ENCODE results near the gene OSM. TPM values are rescaled to one million over a fixed set of nuclear protein-coding genes. Genes with fewer than 3 reads are reported as not detected.

OSM gene
- polyA plus RNA-seq, 1 of the 3 experiments (the other 2 are of a cell fraction), result not detected

GRCh38 chr22:30286813-30287647 is 20.4 kb upstream of the OSM start:
- peaks cover 17% of the 10 kb centered on the region for H3F3A ChIP-seq (replicated peaks; ENCODE audit: insufficient read depth)
- peak overlapping the region in 1 of 2 experiments; percentile 27; a peak in 1 of 4 replicates for H3K4me3 ChIP-seq (ENCODE audit: low read depth in 2 of 2, low read length in 1 of 2)
- H3K4me1 ChIP-seq (ENCODE audit: control insufficient read depth in 1 of 2, insufficient read depth in 2 of 2, low read depth in 1 of 2, low read length in 1 of 2), result peaks cover 16 to 30% of the 10 kb centered on the region in 2 experiments; a peak in 2 of 4 replicates
- peaks cover 0 to 6% of the 10 kb centered on the region in 2 experiments for H3K36me3 ChIP-seq (replicated peaks in 1 of 2; ENCODE audit: control insufficient read depth in 1 of 2, insufficient read depth in 2 of 2, low read length in 1 of 2)
- ChIA-PET POLR2A (no interaction called here), CTCF (interaction anchor here (0.5 to 12.9 kb wide), 61 partner anchors 9 to 683 kb away, joined by 3 to 228 read pairs (median 5); partner anchors contain the start of genes MTFP1, NF2, RNF215 and SEC14L2)
- H3K27me3 ChIP-seq (ENCODE audit: insufficient read depth), result no peaks in the 10 kb centered on the region
- no peaks in the 10 kb centered on the region for H3K9me3 ChIP-seq
- no peak overlapping the region for H3K4me2 ChIP-seq
- no peak overlapping the region for H3K9ac ChIP-seq
- peaks cover 4% of the 10 kb centered on the region; the same call in 1 of the 2 replicates for H4K20me1 ChIP-seq (ENCODE audit: insufficient read depth)
- DNase-seq, result peak; percentile 85
- H3K27ac ChIP-seq (ENCODE audit: low read depth in 2 of 2, low read length in 1 of 2), result no peak overlapping the region
- WGBS (ENCODE audit: low lambda C conversion rate), result 35% methylated on average over 5 of the region's 31 CpGs
- no peaks in the 10 kb centered on the region for H3K9me2 ChIP-seq
- no peak overlapping the region for H2AFZ ChIP-seq (ENCODE audit: low read depth)
- no peaks in the 10 kb centered on the region for H3K79me2 ChIP-seq (ENCODE audit: insufficient read depth)
- TF ChIP-seq, protein P1, sequence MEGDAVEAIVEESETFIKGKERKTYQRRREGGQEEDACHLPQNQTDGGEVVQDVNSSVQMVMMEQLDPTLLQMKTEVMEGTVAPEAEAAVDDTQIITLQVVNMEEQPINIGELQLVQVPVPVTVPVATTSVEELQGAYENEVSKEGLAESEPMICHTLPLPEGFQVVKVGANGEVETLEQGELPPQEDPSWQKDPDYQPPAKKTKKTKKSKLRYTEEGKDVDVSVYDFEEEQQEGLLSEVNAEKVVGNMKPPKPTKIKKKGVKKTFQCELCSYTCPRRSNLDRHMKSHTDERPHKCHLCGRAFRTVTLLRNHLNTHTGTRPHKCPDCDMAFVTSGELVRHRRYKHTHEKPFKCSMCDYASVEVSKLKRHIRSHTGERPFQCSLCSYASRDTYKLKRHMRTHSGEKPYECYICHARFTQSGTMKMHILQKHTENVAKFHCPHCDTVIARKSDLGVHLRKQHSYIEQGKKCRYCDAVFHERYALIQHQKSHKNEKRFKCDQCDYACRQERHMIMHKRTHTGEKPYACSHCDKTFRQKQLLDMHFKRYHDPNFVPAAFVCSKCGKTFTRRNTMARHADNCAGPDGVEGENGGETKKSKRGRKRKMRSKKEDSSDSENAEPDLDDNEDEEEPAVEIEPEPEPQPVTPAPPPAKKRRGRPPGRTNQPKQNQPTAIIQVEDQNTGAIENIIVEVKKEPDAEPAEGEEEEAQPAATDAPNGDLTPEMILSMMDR (IDR thresholded peaks at IDR 0.05), result peak; percentile 92
- no peak for TF ChIP-seq NRF1 (IDR thresholded peaks at IDR 0.05; ENCODE audit: low read depth, low read length)
- TF ChIP-seq RAD21 (IDR thresholded peaks at IDR 0.05; ENCODE audit: low read length), result peak; percentile 76
- TF ChIP-seq RFX5 (IDR thresholded peaks at IDR 0.05; ENCODE audit: low read length), result no peak
- TF ChIP-seq SMC3 (IDR thresholded peaks at IDR 0.05; ENCODE audit: low read depth, low read length), result peak; percentile 80

DNA sequence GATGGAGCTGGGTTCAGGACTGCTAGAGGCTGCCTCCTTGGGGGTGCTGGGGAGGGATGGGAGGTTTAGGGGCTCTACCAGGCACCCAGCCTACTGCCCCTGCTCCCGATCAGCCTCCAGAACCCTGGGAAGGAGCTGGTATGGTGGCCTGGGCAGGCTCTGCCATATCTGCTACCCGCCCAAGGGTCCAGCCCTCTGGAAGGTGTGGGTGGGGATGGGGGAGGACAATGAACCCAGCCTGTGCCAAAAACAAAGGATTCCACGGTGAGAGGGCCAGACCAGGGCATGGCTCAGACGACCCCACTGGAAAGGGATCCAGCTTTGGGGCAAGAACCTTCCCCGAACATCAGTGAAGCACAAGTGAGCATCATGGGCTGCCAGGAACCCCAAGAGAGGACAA is 19.7 kb upstream of the OSM start:
- no peaks in the 10 kb centered on the region for H3K9me3 ChIP-seq
- H4K20me1 ChIP-seq (ENCODE audit: insufficient read depth), result peaks cover 4% of the 10 kb centered on the region; the same call in 1 of the 2 replicates
- no peaks in the 10 kb centered on the region for H3K9me2 ChIP-seq
- peaks cover 0 to 2% of the 10 kb centered on the region in 2 experiments for H3K36me3 ChIP-seq (replicated peaks in 1 of 2; ENCODE audit: control insufficient read depth in 1 of 2, insufficient read depth in 2 of 2, low read length in 1 of 2)
- CTCF ChIA-PET, result interaction anchor here (0.6 to 12.9 kb wide), 23 partner anchors 9 to 682 kb away, joined by 3 to 228 read pairs (median 4); partner anchors contain the start of genes MTFP1, NF2, RNF215 and SEC14L2
- peaks cover 16 to 28% of the 10 kb centered on the region in 2 experiments; a peak in 2 of 4 replicates for H3K4me1 ChIP-seq (ENCODE audit: control insufficient read depth in 1 of 2, insufficient read depth in 2 of 2, low read depth in 1 of 2, low read length in 1 of 2)
- no peaks in the 10 kb centered on the region for H3K27me3 ChIP-seq (ENCODE audit: insufficient read depth)
- H3K4me3 ChIP-seq (ENCODE audit: low read depth in 2 of 2, low read length in 1 of 2), result no peak overlapping the region; a peak in 1 of 4 replicates
- H3K4me2 ChIP-seq, result no peak overlapping the region
- 87% methylated on average over 5 of the region's 5 CpGs for WGBS (ENCODE audit: low lambda C conversion rate)
- H3F3A ChIP-seq (replicated peaks; ENCODE audit: insufficient read depth), result peaks cover 17% of the 10 kb centered on the region
- no peak overlapping the region for H3K9ac ChIP-seq
- H2AFZ ChIP-seq (ENCODE audit: low read depth), result no peak overlapping the region
- no peak overlapping the region for H3K27ac ChIP-seq (ENCODE audit: low read depth in 2 of 2, low read length in 1 of 2)
- no peaks in the 10 kb centered on the region for H3K79me2 ChIP-seq (ENCODE audit: insufficient read depth)
- no peak for DNase-seq
- POLR2A ChIA-PET, result no interaction called here
- TF ChIP-seq RFX5 (IDR thresholded peaks at IDR 0.05; ENCODE audit: low read length) (no peak), RAD21 (IDR thresholded peaks at IDR 0.05; ENCODE audit: low read length) (no peak), FOXJ3 (CRISPR knock-in tag; IDR thresholded peaks at IDR 0.05) (no peak), TAF1 (IDR thresholded peaks at IDR 0.05; ENCODE audit: borderline replicate concordance, low read depth, low read length) (no peak), YY1 (IDR thresholded peaks at IDR 0.05; ENCODE audit: low read depth) (no peak), NFIC (IDR thresholded peaks at IDR 0.05; ENCODE audit: borderline replicate concordance) (no peak), RCOR1 (IDR thresholded peaks at IDR 0.05; ENCODE audit: low read length) (no peak), NRF1 (IDR thresholded peaks at IDR 0.05; ENCODE audit: low read depth, low read length) (no peak), EP300 (IDR thresholded peaks at IDR 0.05; ENCODE audit: borderline replicate concordance in 1 of 2, low read depth in 1 of 2, low read length in 1 of 2) (no peak)
- TF ChIP-seq, protein P2, sequence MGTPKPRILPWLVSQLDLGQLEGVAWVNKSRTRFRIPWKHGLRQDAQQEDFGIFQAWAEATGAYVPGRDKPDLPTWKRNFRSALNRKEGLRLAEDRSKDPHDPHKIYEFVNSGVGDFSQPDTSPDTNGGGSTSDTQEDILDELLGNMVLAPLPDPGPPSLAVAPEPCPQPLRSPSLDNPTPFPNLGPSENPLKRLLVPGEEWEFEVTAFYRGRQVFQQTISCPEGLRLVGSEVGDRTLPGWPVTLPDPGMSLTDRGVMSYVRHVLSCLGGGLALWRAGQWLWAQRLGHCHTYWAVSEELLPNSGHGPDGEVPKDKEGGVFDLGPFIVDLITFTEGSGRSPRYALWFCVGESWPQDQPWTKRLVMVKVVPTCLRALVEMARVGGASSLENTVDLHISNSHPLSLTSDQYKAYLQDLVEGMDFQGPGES (IDR thresholded peaks at IDR 0.05; ENCODE audit: low read depth, low read length), result no peak
- TF ChIP-seq, protein P1 (IDR thresholded peaks at IDR 0.05), result no peak
- TF ChIP-seq, protein P3, sequence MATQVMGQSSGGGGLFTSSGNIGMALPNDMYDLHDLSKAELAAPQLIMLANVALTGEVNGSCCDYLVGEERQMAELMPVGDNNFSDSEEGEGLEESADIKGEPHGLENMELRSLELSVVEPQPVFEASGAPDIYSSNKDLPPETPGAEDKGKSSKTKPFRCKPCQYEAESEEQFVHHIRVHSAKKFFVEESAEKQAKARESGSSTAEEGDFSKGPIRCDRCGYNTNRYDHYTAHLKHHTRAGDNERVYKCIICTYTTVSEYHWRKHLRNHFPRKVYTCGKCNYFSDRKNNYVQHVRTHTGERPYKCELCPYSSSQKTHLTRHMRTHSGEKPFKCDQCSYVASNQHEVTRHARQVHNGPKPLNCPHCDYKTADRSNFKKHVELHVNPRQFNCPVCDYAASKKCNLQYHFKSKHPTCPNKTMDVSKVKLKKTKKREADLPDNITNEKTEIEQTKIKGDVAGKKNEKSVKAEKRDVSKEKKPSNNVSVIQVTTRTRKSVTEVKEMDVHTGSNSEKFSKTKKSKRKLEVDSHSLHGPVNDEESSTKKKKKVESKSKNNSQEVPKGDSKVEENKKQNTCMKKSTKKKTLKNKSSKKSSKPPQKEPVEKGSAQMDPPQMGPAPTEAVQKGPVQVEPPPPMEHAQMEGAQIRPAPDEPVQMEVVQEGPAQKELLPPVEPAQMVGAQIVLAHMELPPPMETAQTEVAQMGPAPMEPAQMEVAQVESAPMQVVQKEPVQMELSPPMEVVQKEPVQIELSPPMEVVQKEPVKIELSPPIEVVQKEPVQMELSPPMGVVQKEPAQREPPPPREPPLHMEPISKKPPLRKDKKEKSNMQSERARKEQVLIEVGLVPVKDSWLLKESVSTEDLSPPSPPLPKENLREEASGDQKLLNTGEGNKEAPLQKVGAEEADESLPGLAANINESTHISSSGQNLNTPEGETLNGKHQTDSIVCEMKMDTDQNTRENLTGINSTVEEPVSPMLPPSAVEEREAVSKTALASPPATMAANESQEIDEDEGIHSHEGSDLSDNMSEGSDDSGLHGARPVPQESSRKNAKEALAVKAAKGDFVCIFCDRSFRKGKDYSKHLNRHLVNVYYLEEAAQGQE (IDR thresholded peaks at IDR 0.05; ENCODE audit: low read depth, low read length), result no peak
- TF ChIP-seq, protein P4, sequence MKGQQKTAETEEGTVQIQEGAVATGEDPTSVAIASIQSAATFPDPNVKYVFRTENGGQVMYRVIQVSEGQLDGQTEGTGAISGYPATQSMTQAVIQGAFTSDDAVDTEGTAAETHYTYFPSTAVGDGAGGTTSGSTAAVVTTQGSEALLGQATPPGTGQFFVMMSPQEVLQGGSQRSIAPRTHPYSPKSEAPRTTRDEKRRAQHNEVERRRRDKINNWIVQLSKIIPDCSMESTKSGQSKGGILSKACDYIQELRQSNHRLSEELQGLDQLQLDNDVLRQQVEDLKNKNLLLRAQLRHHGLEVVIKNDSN (IDR thresholded peaks at IDR 0.05; ENCODE audit: borderline replicate concordance, low read depth), result no peak

All from SK-N-SH (cell line).